ENCODE results near the gene POU2F1. TPM values are rescaled to one million over a fixed set of nuclear protein-coding genes. Genes with fewer than 3 reads are reported as not detected.
A peak's percentile ranks its signal among the peaks of the same experiment; 100 is the strongest.

Gene POU2F1
- total RNA-seq, 2 experiments from 2014 or later = 18.7 to 52.3 TPM

DNA sequence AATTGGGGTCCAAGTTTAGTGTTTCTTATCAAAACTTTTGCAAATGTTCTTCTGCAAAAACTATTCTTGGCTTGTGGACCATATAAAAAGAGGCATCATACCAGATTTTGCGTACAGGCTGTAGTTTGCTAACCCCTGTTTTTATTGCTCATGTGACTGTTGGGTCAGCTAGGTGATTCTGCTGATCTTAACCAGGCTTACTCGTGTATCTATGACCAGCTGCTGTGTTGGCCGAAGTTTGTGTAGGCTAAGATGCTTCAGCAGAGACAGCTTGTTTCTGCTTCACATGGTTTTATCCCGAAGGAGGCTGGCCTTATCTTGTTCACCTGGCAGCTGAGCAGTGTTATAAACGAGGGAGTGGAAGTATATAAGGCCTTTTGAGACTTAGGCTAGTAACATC, 38.2 kb downstream of the POU2F1 start:
- H4K20me1 ChIP-seq (ENCODE audit: insufficient read depth, low read length) = no peaks in the 10 kb centered on the region
- no peak overlapping the region for H3K4me2 ChIP-seq (ENCODE audit: low read length)
- no peaks in the 10 kb centered on the region for H3K9me3 ChIP-seq (ENCODE audit: low read length)
- no peak overlapping the region for H3K4me3 ChIP-seq (ENCODE audit: low read depth, low read length, poor library complexity, severe bottlenecking)
- no peak for DNase-seq (ENCODE audit: low spot score)
- H3K4me1 ChIP-seq (ENCODE audit: insufficient read depth, low read length, poor library complexity, severe bottlenecking) = peaks cover 16% of the 10 kb centered on the region
- TF ChIP-seq, protein P1, sequence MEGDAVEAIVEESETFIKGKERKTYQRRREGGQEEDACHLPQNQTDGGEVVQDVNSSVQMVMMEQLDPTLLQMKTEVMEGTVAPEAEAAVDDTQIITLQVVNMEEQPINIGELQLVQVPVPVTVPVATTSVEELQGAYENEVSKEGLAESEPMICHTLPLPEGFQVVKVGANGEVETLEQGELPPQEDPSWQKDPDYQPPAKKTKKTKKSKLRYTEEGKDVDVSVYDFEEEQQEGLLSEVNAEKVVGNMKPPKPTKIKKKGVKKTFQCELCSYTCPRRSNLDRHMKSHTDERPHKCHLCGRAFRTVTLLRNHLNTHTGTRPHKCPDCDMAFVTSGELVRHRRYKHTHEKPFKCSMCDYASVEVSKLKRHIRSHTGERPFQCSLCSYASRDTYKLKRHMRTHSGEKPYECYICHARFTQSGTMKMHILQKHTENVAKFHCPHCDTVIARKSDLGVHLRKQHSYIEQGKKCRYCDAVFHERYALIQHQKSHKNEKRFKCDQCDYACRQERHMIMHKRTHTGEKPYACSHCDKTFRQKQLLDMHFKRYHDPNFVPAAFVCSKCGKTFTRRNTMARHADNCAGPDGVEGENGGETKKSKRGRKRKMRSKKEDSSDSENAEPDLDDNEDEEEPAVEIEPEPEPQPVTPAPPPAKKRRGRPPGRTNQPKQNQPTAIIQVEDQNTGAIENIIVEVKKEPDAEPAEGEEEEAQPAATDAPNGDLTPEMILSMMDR (conservative IDR thresholded peaks at IDR 0.05; ENCODE audit: low read length) = no peak
- TF ChIP-seq EZH2phosphoT487 (IDR thresholded peaks at IDR 0.05; ENCODE audit: borderline replicate concordance, low read depth, low read length) = no peak
- no peak overlapping the region for H3K27ac ChIP-seq (ENCODE audit: low read depth, low read length, poor library complexity, severe bottlenecking)
- ChIA-PET POLR2A (no interaction called here), CTCF (ENCODE audit: unreplicated experiment) (no interaction called here)
- no peaks in the 10 kb centered on the region for H3K9me2 ChIP-seq (ENCODE audit: insufficient read depth, low read length)
- H3K79me2 ChIP-seq (ENCODE audit: insufficient read depth, low read depth, low read length) = no peaks in the 10 kb centered on the region
- no peak overlapping the region for H2AFZ ChIP-seq (ENCODE audit: low read length)
- BruUV-seq (replicated peaks) = no TSS peak
- intact Hi-C loops (cut with micrococcal nuclease; ENCODE audit: unreplicated experiment) = no loop called here
- H3K36me3 ChIP-seq (ENCODE audit: insufficient read depth, low read length) = no peaks in the 10 kb centered on the region

DNA sequence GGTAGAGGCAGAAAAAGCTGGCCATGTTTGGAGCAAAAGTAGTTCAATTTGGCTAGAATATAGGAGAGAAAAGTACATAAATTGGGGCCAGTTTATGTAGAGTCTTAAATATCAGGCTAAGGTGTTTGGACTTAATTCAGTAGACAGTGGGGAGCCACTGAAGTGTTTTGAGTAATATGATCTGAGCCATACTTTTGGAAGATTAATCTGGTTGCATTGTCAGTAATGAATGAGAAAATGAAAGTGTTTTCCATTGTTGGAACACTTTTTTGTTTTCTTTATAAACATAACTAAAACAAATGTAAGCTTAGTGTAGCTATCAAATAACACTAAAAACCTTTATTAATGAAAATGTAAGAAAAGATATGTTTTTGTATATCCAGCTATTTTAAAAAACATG, 42.1 kb downstream of the POU2F1 start:
- H3K4me3 ChIP-seq (ENCODE audit: low read depth, low read length, poor library complexity, severe bottlenecking) = no peak overlapping the region

DNA sequence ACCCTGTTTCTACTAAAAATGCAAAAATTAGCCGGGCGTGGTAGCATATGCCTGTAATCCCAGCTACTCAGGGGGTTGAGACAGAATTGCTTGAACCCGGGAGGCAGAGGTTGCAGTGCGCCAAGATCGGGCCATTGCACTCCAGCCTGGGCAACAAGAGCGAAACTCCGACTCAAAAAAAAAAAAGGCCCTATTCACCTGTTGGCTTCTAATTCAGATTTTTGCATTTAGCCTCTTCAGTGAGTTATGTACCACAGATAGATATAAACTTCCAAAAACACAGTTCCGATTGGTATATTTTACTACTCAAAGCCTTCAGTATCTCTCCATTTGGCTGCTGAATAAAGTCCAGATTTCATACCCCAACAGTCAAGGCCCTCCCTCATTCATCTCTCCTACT, 42.7 kb downstream of the POU2F1 start:
- Histone ChIP-seq H4K20me1 (ENCODE audit: insufficient read depth, low read length) (no peaks in the 10 kb centered on the region), H3K4me2 (ENCODE audit: low read length) (no peak overlapping the region), H3K27ac (ENCODE audit: low read depth, low read length, poor library complexity, severe bottlenecking) (no peak overlapping the region), H3K4me1 (ENCODE audit: insufficient read depth, low read length, poor library complexity, severe bottlenecking) (peaks cover 28% of the 10 kb centered on the region), H3K9me3 (ENCODE audit: low read length) (no peaks in the 10 kb centered on the region), H2AFZ (ENCODE audit: low read length) (peak overlapping the region; percentile 37; the same call in 1 of the 2 replicates), H3K79me2 (ENCODE audit: insufficient read depth, low read depth, low read length) (no peaks in the 10 kb centered on the region), H3K36me3 (ENCODE audit: insufficient read depth, low read length) (no peaks in the 10 kb centered on the region), H3K9me2 (ENCODE audit: insufficient read depth, low read length) (no peaks in the 10 kb centered on the region), H3K4me3 (ENCODE audit: low read depth, low read length, poor library complexity, severe bottlenecking) (no peak overlapping the region)
- ChIA-PET POLR2A (interaction anchor here (0.6 to 2.9 kb wide), 7 partner anchors 10 to 164 kb away, joined by 3 to 11 read pairs (median 3); no protein-coding TSS in a partner anchor), CTCF (ENCODE audit: unreplicated experiment) (no interaction called here)
- DNase-seq (ENCODE audit: low spot score) = no peak
- TF ChIP-seq EZH2phosphoT487 (IDR thresholded peaks at IDR 0.05; ENCODE audit: borderline replicate concordance, low read depth, low read length) = no peak
- TF ChIP-seq, protein P1 (conservative IDR thresholded peaks at IDR 0.05; ENCODE audit: low read length) = no peak
- no TSS peak for BruUV-seq (replicated peaks)
- intact Hi-C loops (cut with micrococcal nuclease; ENCODE audit: unreplicated experiment) = no loop called here

More for the DNA sequence above, 42.1 kb downstream of the POU2F1 start:
- H3K9me3 ChIP-seq (ENCODE audit: low read length) = no peaks in the 10 kb centered on the region
- no peak for DNase-seq (ENCODE audit: low spot score)
- H2AFZ ChIP-seq (ENCODE audit: low read length) = no peak overlapping the region
- H3K79me2 ChIP-seq (ENCODE audit: insufficient read depth, low read depth, low read length) = no peaks in the 10 kb centered on the region
- H3K27ac ChIP-seq (ENCODE audit: low read depth, low read length, poor library complexity, severe bottlenecking) = no peak overlapping the region
- BruUV-seq (replicated peaks) = no TSS peak
- ChIA-PET POLR2A (interaction anchor here (0.6 to 2.9 kb wide), 6 partner anchors 16 to 247 kb away, joined by 3 to 11 read pairs (median 3); no protein-coding TSS in a partner anchor), CTCF (ENCODE audit: unreplicated experiment) (no interaction called here)
- H4K20me1 ChIP-seq (ENCODE audit: insufficient read depth, low read length) = no peaks in the 10 kb centered on the region
- H3K4me2 ChIP-seq (ENCODE audit: low read length) = no peak overlapping the region
- no peaks in the 10 kb centered on the region for H3K36me3 ChIP-seq (ENCODE audit: insufficient read depth, low read length)
- intact Hi-C loops (cut with micrococcal nuclease; ENCODE audit: unreplicated experiment) = no loop called here
- TF ChIP-seq EZH2phosphoT487 (IDR thresholded peaks at IDR 0.05; ENCODE audit: borderline replicate concordance, low read depth, low read length) = no peak
- TF ChIP-seq, protein P1 (conservative IDR thresholded peaks at IDR 0.05; ENCODE audit: low read length) = no peak
- no peaks in the 10 kb centered on the region for H3K9me2 ChIP-seq (ENCODE audit: insufficient read depth, low read length)
- peaks cover 23% of the 10 kb centered on the region for H3K4me1 ChIP-seq (ENCODE audit: insufficient read depth, low read length, poor library complexity, severe bottlenecking)
